ENCODE data around the gene NKX2-1. TPM values are rescaled to one million over a fixed set of nuclear protein-coding genes. Genes with fewer than 3 reads are reported as not detected.

Gene NKX2-1
- total RNA-seq, 1 experiment from 2014 or later: not detected

DNA sequence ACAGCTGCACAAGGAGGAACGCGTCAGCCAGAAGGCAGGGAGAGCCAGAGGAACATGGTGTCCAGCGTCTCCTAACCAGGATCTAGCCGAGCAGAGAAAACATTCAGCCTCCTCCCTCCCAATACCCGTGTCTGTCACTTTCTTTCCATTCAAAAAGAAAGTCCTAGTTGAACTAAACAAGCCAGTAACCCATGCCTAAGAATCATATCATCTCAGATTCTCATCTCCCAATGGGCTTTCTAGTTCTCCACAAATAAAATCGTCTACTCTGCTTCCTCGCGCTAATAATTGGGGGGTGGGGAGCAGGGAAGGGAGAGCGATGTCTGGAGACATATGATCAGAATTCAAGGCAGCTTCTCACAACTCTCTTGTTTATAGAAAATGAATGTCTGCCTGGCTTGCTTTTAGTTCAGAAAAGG lies 7.4 kb downstream of the NKX2-1 start:
- POLR2A ChIA-PET (ENCODE audit: low non-redundant PET): no interaction called here
- BruUV-seq (replicated peaks): no TSS peak
- Histone ChIP-seq H3K27ac (ENCODE audit: low read depth, low read length, poor library complexity, severe bottlenecking) (no peak overlapping the region), H3K4me1 (ENCODE audit: insufficient read depth, low read length, poor library complexity, severe bottlenecking) (no peaks in the 10 kb centered on the region), H3K27me3 (replicated peaks; ENCODE audit: insufficient read depth, low read depth, low read length, poor library complexity) (peaks cover 100% of the 10 kb centered on the region), H3K4me3 (ENCODE audit: low read depth, low read length, poor library complexity, severe bottlenecking) (no peak overlapping the region), H3K36me3 (ENCODE audit: insufficient read depth, low read length, poor library complexity, severe bottlenecking) (no peaks in the 10 kb centered on the region), H3K9me3 (ENCODE audit: low read depth, low read length, poor library complexity, severe bottlenecking) (no peaks in the 10 kb centered on the region)
- intact Hi-C loops (cut with micrococcal nuclease; ENCODE audit: unreplicated experiment): no loop called here
- TF ChIP-seq, protein P1, sequence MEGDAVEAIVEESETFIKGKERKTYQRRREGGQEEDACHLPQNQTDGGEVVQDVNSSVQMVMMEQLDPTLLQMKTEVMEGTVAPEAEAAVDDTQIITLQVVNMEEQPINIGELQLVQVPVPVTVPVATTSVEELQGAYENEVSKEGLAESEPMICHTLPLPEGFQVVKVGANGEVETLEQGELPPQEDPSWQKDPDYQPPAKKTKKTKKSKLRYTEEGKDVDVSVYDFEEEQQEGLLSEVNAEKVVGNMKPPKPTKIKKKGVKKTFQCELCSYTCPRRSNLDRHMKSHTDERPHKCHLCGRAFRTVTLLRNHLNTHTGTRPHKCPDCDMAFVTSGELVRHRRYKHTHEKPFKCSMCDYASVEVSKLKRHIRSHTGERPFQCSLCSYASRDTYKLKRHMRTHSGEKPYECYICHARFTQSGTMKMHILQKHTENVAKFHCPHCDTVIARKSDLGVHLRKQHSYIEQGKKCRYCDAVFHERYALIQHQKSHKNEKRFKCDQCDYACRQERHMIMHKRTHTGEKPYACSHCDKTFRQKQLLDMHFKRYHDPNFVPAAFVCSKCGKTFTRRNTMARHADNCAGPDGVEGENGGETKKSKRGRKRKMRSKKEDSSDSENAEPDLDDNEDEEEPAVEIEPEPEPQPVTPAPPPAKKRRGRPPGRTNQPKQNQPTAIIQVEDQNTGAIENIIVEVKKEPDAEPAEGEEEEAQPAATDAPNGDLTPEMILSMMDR (conservative IDR thresholded peaks at IDR 0.05; ENCODE audit: low read depth, low read length): no peak
- no peak for TF ChIP-seq EZH2 (IDR thresholded peaks at IDR 0.05; ENCODE audit: borderline replicate concordance, low read depth, low read length, poor library complexity, severe bottlenecking)
- no peak for DNase-seq (ENCODE audit: low spot score)
- CTCF ChIA-PET: no interaction called here

DNA sequence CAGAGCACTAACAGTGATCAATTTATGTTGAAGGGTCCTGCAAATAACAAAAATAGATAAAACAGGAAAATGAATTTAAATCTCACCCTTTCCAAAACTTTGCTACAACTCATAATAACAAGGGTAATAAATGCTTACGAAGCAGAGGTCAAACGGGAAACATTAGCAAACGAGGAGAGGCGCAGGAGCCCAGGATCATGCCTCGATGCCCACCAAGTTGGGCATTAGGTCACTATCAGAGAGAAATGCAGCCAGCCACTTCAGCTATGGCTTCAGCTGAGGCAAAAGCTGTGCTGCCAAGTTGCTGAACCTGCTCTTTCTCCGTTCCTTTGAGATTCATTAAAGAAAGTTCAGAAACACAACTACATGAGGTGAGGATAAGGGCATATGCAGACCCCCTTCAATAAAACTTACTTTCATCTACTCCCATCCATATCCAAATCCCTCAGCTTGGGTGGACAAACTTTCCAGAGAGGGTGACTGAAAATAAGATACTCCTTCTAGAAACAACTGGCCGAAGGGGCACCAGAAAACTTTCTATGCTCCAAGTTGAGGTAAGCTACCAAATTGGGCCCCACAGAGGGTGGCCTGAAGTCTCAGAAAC lies 7.9 kb downstream of the NKX2-1 start:
- H3K4me3 ChIP-seq (ENCODE audit: low read depth, low read length, poor library complexity, severe bottlenecking): no peak overlapping the region
- no peaks in the 10 kb centered on the region for H3K4me1 ChIP-seq (ENCODE audit: insufficient read depth, low read length, poor library complexity, severe bottlenecking)
- no peaks in the 10 kb centered on the region for H3K36me3 ChIP-seq (ENCODE audit: insufficient read depth, low read length, poor library complexity, severe bottlenecking)
- DNase-seq (ENCODE audit: low spot score): no peak
- TF ChIP-seq, protein P1 (conservative IDR thresholded peaks at IDR 0.05; ENCODE audit: low read depth, low read length): no peak
- TF ChIP-seq EZH2 (IDR thresholded peaks at IDR 0.05; ENCODE audit: borderline replicate concordance, low read depth, low read length, poor library complexity, severe bottlenecking): no peak
- H3K9me3 ChIP-seq (ENCODE audit: low read depth, low read length, poor library complexity, severe bottlenecking): no peaks in the 10 kb centered on the region
- no TSS peak for BruUV-seq (replicated peaks)
- POLR2A ChIA-PET (ENCODE audit: low non-redundant PET): no interaction called here
- peaks cover 100% of the 10 kb centered on the region for H3K27me3 ChIP-seq (replicated peaks; ENCODE audit: insufficient read depth, low read depth, low read length, poor library complexity)
- no peak overlapping the region for H3K27ac ChIP-seq (ENCODE audit: low read depth, low read length, poor library complexity, severe bottlenecking)
- CTCF ChIA-PET: no interaction called here
- intact Hi-C loops (cut with micrococcal nuclease; ENCODE audit: unreplicated experiment): no loop called here

DNA sequence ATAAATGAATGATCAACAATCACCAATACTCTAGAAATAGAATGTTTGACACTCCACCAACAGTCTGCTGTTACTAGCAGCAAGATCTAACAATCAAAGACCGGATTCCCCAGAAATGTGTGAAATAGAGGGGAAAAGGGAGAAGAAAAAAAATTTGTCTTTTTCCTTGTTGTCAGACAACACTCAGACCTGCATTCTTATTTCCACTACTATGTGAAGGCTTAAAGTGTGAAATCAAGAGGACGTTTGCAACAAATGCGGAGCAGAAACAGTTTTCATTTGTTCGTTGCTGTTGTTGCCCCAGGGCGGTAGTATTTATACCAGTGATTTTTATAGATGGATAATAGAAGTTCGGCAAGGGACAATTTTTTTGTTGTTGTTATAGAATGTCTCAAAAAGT lies 9.2 kb downstream of the NKX2-1 start:
- ChIA-PET CTCF (no interaction called here), POLR2A (ENCODE audit: low non-redundant PET) (no interaction called here)
- intact Hi-C loops (cut with micrococcal nuclease; ENCODE audit: unreplicated experiment): no loop called here
- BruUV-seq (replicated peaks): no TSS peak
- Histone ChIP-seq H3K36me3 (ENCODE audit: insufficient read depth, low read length, poor library complexity, severe bottlenecking) (no peaks in the 10 kb centered on the region), H3K4me1 (ENCODE audit: insufficient read depth, low read length, poor library complexity, severe bottlenecking) (no peaks in the 10 kb centered on the region), H3K27ac (ENCODE audit: low read depth, low read length, poor library complexity, severe bottlenecking) (no peak overlapping the region), H3K9me3 (ENCODE audit: low read depth, low read length, poor library complexity, severe bottlenecking) (no peaks in the 10 kb centered on the region), H3K4me3 (ENCODE audit: low read depth, low read length, poor library complexity, severe bottlenecking) (no peak overlapping the region), H3K27me3 (replicated peaks; ENCODE audit: insufficient read depth, low read depth, low read length, poor library complexity) (peaks cover 100% of the 10 kb centered on the region)
- no peak for DNase-seq (ENCODE audit: low spot score)
- TF ChIP-seq, protein P1 (conservative IDR thresholded peaks at IDR 0.05; ENCODE audit: low read depth, low read length): no peak
- no peak for TF ChIP-seq EZH2 (IDR thresholded peaks at IDR 0.05; ENCODE audit: borderline replicate concordance, low read depth, low read length, poor library complexity, severe bottlenecking)
